ENCODE data around the gene MTNR1B.
A peak's percentile ranks its signal among the peaks of the same experiment; 100 is the strongest.

MTNR1B gene

DNA sequence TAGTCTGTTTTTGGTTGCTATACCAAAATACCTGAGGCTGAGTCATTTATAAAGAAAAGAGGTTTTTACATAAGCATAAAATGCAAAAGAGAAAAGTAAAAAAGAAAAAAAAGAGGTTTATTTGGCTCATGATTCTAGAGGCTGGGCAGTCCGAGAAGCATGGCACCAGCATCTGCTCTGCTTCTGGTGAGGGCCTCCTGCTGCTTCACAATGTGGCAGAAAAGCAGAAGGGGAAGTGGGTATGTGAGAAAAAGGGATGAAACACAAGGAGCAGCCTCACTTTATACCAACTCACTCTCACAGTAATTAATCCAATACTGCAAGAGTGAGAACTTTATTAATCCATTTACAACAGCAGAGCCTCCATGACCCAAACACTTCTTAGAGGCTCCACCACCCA is 47.1 kb downstream of the MTNR1B start:
- 94% methylated on average over 1 of the region's 1 CpG for WGBS
- H3K4me1 ChIP-seq (ENCODE audit: insufficient read depth, low read length) = peaks cover 10% of the 10 kb centered on the region; the same call in 1 of the 2 replicates
- H3K9me3 ChIP-seq (ENCODE audit: insufficient read depth, low read depth, low read length) = peaks cover 16% of the 10 kb centered on the region
- no peaks in the 10 kb centered on the region for H3K27me3 ChIP-seq (ENCODE audit: insufficient read depth, low read length)
- H3K9ac ChIP-seq (ENCODE audit: low read depth, low read length) = no peak overlapping the region
- H3K36me3 ChIP-seq (ENCODE audit: insufficient read depth, low read length) = no peaks in the 10 kb centered on the region
- H3K4me3 ChIP-seq (ENCODE audit: low read length) = no peak overlapping the region
- H3K27ac ChIP-seq (ENCODE audit: low read depth, low read length) = no peak overlapping the region

DNA sequence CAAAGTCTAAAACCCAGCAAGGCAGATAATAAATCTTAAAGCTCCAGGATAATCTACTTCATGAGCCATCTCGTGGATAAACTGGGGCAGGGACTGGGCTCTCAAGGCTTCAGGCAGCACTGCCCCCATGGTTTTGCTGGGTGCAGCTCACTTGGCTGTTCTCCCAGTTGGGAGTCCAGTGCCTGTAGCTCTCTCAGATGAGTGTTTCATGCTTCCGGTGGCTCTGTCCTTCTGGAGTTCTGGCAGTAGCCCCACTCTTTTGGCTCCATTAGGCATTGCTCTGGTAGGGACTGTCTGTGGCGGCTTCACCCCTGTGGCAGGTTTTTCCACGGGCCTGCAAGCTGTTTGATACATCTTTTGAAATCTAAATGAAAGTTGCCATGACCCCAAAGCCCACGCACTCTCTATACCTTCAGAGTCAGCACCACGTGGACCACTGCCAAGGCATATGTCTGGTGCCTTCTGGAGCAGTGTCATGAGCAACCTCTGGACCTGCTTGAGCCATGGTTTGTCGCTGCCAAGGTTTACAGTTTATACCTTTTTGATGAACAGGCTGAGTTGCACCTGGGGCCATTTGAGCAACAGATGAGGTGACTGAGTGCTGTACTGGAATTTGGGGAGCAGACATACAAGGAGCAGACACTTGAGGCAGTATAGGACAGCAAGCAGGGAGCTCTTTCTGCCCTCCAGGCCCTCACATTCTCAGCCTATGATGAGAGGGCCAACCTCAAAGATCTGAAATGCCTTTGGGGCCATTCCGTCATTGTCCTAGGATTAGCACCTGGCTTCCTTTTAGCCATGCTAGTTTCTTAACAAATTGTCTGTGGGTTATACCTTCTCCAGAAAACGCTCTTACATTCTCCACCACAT is 48.6 kb downstream of the MTNR1B start:
- Histone ChIP-seq H3K36me3 (ENCODE audit: insufficient read depth, low read length) (no peaks in the 10 kb centered on the region), H3K9ac (ENCODE audit: low read depth, low read length) (no peak overlapping the region), H3K27ac (ENCODE audit: low read depth, low read length) (no peak overlapping the region), H3K4me1 (ENCODE audit: insufficient read depth, low read length) (peaks cover 10% of the 10 kb centered on the region; the same call in 1 of the 2 replicates), H3K9me3 (ENCODE audit: insufficient read depth, low read depth, low read length) (peaks cover 16% of the 10 kb centered on the region), H3K27me3 (ENCODE audit: insufficient read depth, low read length) (no peaks in the 10 kb centered on the region), H3K4me3 (ENCODE audit: low read length) (no peak overlapping the region)
- WGBS = 94% methylated on average over 9 of the region's 9 CpGs

DNA sequence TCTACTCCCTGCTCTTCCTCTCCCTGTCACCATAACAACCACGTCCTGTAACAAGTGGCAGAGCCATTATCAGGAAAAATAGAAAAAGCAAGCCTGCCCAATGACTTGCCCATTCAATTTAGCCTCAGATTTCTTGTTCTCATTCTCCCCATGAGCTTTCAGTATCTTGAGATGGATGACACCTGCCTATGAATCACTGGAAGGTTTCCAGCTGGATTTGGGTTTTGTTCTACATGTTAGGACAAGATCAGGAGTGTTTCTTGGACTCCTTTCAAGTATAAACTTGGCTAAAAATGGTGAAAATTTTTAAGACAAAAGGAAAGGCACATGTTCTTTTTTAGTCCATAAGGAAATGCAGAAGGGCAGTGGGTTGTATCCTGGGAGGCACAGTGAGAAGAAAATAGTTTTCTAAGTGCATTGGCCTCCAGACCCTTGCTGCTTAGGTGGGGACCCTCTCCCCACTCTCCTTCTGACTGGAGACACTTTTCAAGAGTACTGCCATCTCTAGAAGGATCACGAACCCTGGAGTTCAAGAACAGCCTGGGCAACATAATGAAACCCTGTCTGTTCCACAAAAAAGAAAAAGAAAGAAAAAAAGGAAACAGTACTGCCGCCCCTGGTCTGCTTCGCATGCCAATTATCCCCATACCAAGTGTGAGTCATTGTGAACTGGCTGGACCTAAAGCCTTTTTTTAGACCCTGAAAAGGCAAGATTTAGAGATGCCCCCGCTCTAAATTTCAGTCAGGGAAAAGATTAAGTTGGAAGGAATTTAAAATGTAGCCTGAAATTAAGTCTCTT is 51.0 kb downstream of the MTNR1B start:
- 60% methylated on average over 5 of the region's 5 CpGs for WGBS
- peaks cover 10% of the 10 kb centered on the region; the same call in 1 of the 2 replicates for H3K4me1 ChIP-seq (ENCODE audit: insufficient read depth, low read length)
- no peak overlapping the region for H3K9ac ChIP-seq (ENCODE audit: low read depth, low read length)
- no peaks in the 10 kb centered on the region for H3K27me3 ChIP-seq (ENCODE audit: insufficient read depth, low read length)
- H3K9me3 ChIP-seq (ENCODE audit: insufficient read depth, low read depth, low read length) = peaks cover 16% of the 10 kb centered on the region
- no peak overlapping the region for H3K27ac ChIP-seq (ENCODE audit: low read depth, low read length)
- no peaks in the 10 kb centered on the region for H3K36me3 ChIP-seq (ENCODE audit: insufficient read depth, low read length)
- no peak overlapping the region for H3K4me3 ChIP-seq (ENCODE audit: low read length)

DNA sequence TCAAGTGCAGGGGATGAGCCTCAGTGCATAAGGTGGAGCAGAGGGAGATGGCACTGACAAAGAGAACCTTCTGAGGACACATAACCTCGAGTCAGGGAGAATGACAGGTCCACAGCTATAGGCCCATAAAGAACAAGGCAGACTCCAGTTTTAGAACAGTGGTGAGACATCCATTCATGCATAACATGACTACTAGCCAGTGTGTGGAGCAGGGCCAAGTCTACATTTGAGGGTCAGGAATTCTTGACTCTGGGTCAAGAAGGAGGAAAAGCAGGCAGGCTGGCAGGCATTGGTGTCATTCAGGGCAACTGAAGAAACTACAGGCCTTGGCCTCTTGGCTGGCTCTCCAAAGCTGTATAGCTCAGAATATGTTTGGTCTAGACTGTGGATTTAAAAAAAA is 54.9 kb downstream of the MTNR1B start:
- 95% methylated on average over 1 of the region's 1 CpG for WGBS
- H3K9ac ChIP-seq (ENCODE audit: low read depth, low read length) = no peak overlapping the region
- H3K9me3 ChIP-seq (ENCODE audit: insufficient read depth, low read depth, low read length) = no peaks in the 10 kb centered on the region
- H3K27me3 ChIP-seq (ENCODE audit: insufficient read depth, low read length) = no peaks in the 10 kb centered on the region
- no peaks in the 10 kb centered on the region for H3K36me3 ChIP-seq (ENCODE audit: insufficient read depth, low read length)
- H3K4me3 ChIP-seq (ENCODE audit: low read length) = no peak overlapping the region
- peaks cover 10% of the 10 kb centered on the region; the same call in 1 of the 2 replicates for H3K4me1 ChIP-seq (ENCODE audit: insufficient read depth, low read length)
- H3K27ac ChIP-seq (ENCODE audit: low read depth, low read length) = no peak overlapping the region

DNA sequence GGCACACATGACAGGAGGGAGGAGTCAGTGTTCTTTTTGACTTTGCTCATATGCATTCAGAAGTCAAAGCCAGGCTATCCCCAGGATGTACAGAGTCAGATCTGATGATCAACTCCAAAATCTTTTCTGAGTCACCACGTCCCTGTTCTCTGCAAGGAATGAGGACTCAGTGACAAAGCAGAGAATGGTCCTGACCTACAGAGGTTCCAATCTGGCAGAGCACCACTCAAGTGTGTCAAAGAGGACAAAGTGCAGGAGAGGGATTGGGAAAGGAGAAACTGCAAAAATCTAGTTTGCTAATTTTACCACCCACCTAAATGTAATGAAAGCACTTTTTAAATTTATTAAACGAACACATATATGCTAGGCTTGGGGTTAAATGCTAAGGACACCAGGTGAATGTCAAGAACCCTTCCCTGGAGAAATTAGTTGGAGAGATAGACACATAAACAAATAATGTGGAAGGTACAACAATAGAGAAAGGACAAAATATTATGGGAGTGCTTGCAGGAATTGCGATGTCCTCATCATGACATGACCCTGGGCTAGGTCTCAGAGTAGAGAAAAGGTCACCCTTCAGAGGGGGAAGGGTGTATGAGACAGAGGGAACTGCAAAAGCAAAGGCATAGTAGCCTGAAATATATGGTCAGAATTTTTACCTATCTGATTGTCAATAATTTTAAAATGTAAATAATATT is 56.3 kb downstream of the MTNR1B start:
- 95% methylated on average over 3 of the region's 3 CpGs for WGBS
- peaks cover 6% of the 10 kb centered on the region; the same call in 1 of the 2 replicates for H3K4me1 ChIP-seq (ENCODE audit: insufficient read depth, low read length)
- H3K9me3 ChIP-seq (ENCODE audit: insufficient read depth, low read depth, low read length) = no peaks in the 10 kb centered on the region

DNA sequence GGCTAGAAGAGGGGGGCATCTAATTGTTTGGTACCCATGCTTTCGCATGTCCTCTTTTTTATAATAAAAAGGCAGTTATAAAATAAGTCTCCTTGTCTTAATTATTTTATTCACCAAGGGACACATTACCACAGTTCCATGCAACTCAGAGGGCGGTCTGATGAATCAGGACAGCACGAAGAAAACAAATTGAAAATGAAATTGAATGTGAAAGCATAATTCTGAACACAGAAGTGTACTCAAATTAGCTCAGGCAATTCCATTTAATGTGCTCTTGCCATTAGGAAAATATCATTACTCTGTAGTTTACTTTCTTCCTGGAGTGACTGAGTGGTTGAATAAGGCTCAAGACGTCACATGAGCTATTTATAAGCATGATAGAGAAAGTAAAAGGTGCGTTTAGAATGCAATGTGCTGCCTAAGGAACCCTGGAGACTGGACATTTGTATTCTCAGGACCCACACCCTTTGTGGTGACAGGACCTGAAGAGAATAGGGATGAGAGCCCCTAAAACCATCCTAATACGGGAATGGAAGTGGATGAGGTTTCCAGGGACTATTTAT is 59.6 kb downstream of the MTNR1B start:
- Histone ChIP-seq H3K4me3 (ENCODE audit: low read length) (no peak overlapping the region), H3K9me3 (ENCODE audit: insufficient read depth, low read depth, low read length) (no peaks in the 10 kb centered on the region), H3K27ac (ENCODE audit: low read depth, low read length) (no peak overlapping the region), H3K27me3 (ENCODE audit: insufficient read depth, low read length) (no peaks in the 10 kb centered on the region), H3K9ac (ENCODE audit: low read depth, low read length) (no peak overlapping the region), H3K4me1 (ENCODE audit: insufficient read depth, low read length) (peaks cover 7% of the 10 kb centered on the region), H3K36me3 (ENCODE audit: insufficient read depth, low read length) (no peaks in the 10 kb centered on the region)
- 81% methylated on average over 3 of the region's 6 CpGs for WGBS

More for the DNA sequence above, 56.3 kb downstream of the MTNR1B start:
- no peak overlapping the region for H3K9ac ChIP-seq (ENCODE audit: low read depth, low read length)
- no peaks in the 10 kb centered on the region for H3K27me3 ChIP-seq (ENCODE audit: insufficient read depth, low read length)
- no peak overlapping the region for H3K4me3 ChIP-seq (ENCODE audit: low read length)
- H3K27ac ChIP-seq (ENCODE audit: low read depth, low read length) = no peak overlapping the region
- H3K36me3 ChIP-seq (ENCODE audit: insufficient read depth, low read length) = no peaks in the 10 kb centered on the region

- no peaks in the 10 kb centered on the region for H3K27me3 ChIP-seq (ENCODE audit: insufficient read depth, low read length)
- H3K36me3 ChIP-seq (ENCODE audit: insufficient read depth, low read length) = no peaks in the 10 kb centered on the region
- 58% methylated on average over 8 of the region's 8 CpGs for WGBS
- peak overlapping the region; percentile 63; the same call in 1 of the 2 replicates for H3K27ac ChIP-seq (ENCODE audit: low read depth, low read length)
- H3K4me3 ChIP-seq (ENCODE audit: low read length) = no peak overlapping the region
- H3K9me3 ChIP-seq (ENCODE audit: insufficient read depth, low read depth, low read length) = no peaks in the 10 kb centered on the region
- peaks cover 7% of the 10 kb centered on the region for H3K4me1 ChIP-seq (ENCODE audit: insufficient read depth, low read length)
- no peak overlapping the region for H3K9ac ChIP-seq (ENCODE audit: low read depth, low read length)
These were observed 61.9 kb downstream of the MTNR1B start for GRCh38 chr11:93031386-93031785.
